GM12874 (cell line): Measurements from ENCODE around the gene THEMIS2.

ENCODE experiments used
- TF ChIP-seq, protein P1 (sequence below): IDR thresholded peaks from 2 replicates; pipeline ENCODE4 v1.5.1; 2011; ENCODE audit warnings: low read depth, mild to moderate bottlenecking, control low read depth, low read length, moderate library complexity; ENCODE audit not compliant: insufficient read depth

Gene THEMIS2

DNA sequence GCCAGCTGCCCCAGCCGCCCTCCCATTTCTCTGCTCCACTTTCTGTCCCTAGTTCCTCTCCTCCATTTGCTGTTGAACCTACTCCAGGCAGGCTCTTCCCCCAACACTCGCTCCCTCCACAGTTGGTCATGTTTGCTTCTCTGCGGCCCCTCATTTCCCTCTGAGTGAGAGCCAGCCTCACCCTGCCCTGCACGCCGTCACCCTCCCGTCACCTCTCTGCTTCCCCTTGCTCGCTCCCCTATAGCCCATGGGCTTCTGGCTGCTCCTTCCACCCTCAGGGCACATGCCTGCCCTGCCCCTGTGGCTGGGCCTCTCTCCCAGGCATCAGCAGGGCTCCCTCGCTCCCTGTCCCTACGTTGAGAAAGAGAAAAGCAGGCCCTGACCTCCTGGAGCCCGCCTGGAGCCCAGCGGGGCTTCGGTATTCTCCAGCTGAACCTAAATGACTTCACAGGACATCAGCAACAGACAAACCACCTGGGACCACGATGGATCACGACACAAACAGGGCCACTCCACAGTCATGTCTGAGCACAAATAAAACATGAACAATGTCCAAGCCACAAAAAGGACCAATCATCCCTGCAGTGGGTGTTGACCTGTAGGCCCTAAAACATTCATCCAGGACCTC, 13.3 kb upstream of the THEMIS2 start:
- TF ChIP-seq, protein P1, sequence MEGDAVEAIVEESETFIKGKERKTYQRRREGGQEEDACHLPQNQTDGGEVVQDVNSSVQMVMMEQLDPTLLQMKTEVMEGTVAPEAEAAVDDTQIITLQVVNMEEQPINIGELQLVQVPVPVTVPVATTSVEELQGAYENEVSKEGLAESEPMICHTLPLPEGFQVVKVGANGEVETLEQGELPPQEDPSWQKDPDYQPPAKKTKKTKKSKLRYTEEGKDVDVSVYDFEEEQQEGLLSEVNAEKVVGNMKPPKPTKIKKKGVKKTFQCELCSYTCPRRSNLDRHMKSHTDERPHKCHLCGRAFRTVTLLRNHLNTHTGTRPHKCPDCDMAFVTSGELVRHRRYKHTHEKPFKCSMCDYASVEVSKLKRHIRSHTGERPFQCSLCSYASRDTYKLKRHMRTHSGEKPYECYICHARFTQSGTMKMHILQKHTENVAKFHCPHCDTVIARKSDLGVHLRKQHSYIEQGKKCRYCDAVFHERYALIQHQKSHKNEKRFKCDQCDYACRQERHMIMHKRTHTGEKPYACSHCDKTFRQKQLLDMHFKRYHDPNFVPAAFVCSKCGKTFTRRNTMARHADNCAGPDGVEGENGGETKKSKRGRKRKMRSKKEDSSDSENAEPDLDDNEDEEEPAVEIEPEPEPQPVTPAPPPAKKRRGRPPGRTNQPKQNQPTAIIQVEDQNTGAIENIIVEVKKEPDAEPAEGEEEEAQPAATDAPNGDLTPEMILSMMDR = no peak

- TF ChIP-seq, protein P1 = no peak
Measured at GRCh38 chr1:27861436-27861835, 10.9 kb upstream of the THEMIS2 start.

GRCh38 chr1:27862004-27862403, 10.3 kb upstream of the THEMIS2 start:
- TF ChIP-seq, protein P1 = no peak

DNA sequence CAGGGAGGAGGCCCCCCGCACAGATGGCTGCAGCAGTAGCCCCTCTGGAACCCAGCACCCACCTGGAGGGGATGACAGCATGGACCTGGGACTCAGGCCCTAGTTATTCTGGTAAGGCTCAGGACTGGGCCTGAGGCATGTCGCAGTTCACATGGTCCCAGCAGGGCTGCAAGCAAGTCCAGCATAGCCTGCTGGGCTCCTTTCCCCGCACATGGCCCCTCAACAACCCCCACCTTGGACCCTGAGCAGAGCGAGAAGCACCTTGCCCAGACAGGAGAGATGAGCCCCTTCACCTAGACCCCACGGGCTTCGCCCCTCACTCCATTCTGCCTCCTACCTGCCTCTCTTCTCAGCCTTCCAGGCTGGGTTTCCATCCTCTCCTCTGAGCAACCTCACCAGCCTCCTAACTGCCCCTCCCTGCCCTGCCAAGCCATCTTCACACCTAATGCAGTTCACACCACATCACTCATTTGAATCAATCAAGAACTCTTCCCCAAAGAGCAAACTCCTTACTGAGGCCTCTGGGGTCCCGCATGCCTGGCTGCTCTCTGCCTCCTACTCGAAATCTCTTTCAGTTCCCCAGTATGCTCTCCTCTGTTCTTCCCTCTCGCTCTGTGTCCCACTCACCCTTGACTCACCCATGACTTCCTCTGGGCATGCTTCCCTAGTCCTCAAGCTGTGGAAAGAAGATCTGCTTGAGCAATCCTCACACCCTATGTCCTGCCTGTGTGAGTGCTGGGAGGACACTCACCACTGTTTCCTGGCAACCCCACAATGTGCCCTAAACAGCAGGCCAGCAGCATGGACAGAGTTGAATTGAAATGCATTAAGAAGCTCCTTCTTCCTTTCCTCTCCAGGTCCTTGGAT, 9.4 kb upstream of the THEMIS2 start:
- TF ChIP-seq, protein P1 = no peak

DNA sequence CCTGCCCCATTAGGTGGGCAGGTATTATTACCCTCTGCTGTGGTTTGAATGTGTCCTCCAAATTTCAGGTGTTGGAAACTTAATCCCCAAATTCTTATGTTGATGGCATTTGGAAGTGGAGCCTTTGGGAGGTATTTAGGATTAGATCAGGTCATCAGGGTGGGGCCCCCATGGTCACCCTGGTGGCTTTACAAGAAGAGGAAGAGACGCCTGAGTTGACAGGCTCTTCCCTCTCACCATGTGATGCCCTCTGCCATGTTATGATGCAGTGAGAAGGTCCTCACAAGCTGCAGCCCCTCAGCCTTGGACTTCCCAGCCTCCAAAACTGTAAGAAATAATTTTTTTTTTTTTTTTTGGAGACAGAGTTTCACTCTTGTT, 8.8 kb upstream of the THEMIS2 start:
- TF ChIP-seq, protein P1 = no peak

DNA sequence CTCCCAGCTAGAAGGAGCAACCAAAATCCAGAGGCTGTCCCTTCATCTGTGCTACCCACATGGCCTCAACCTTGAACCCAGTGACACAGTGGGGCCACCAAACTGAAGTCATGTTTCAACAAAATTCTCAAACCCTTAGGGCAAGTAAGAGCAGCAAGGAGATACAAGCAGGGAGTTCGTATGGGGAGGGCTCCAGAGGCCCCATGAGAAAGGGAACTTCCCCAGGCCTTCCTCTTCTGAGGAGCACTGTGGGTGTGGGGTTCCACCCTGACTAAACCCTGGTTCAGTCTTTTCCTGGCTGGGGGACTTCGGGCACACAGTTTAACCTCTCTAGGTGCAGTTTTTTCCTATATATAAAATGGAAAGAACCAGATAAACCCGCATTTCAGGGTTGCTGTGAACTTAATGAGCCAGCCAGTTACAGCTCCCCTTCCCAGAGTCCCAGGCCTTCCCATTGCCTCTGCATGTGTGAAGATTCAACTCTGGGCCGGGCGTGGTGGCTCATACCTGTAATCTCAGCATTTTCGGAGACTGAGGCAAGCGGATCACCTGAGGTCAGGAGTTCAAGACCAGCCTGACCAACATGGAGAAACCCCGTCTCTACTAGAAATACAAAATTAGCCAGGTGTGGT, 8.0 kb upstream of the THEMIS2 start:
- TF ChIP-seq, protein P1 = no peak

DNA sequence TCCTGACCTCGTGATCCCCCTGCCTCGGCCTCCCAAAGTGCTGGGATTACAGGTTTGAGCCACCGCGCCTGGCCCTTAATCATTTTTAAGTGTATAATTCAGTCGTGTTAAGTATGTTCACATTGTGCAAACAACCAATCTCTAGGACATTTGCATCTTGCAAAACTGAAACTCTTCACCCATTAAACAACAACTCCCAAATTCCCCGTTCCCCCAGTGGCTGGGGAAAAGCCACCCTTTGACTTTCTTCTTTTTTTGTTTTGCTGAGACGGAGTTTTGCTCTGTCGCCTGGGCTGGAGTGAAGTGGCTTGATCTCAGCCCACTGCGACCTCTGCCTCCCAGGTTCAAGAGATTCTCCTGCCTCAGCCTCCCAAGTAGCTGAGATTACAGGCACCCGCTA, 6.5 kb upstream of the THEMIS2 start:
- TF ChIP-seq, protein P1 = no peak
